HepG2 (cell line): ENCODE measurements around the gene PLXNC1. TPM values are rescaled to one million over a fixed set of nuclear protein-coding genes. Genes with fewer than 3 reads are reported as not detected.

ENCODE experiments used
- ATAC-seq: fragments of 200-7000 bp; cut with Tn5 transposase; 3 replicates; pipeline ENCODE4 v1.9.1; 2020; ENCODE audit warnings: mild to moderate bottlenecking, moderate library complexity
- BruUV-seq: library from RNA; stranded (reverse); fragments of 400-500 nt; replicated peaks from 2 replicates; lab custom pipeline; 2021; lab: Mats Ljungman, UMichigan
- CTCF ChIA-PET: fragments of 300-600 bp; formaldehyde crosslinking; extraction: SDS; loops from one replicate; lab custom pipeline; 2021; ENCODE audit warnings: low total read pairs, inconsistent platforms, low intra/inter-chr PET ratio; lab: Yijun Ruan, JAX
- POLR2A ChIA-PET: fragments of 350-600 bp; sonication (Branson Sonifier 250); formaldehyde crosslinking; loops from one replicate; lab custom pipeline; 2020; ENCODE audit warnings: antibody characterized with exemption, inconsistent platforms; lab: Yijun Ruan, JAX
- DNase-seq: peaks from one replicate; pipeline ENCODE4 v3.0.0-alpha.2; 2015; ENCODE audit warnings: low spot score
- FAIRE-seq: peaks from 3 replicates; lab custom pipeline; 2011; peaks lifted over from hg19 to GRCh38; lab: Jason Lieb, UNC
- H2AFZ ChIP-seq: one replicate; pipeline ENCODE4 v1.6.1; 2011; ENCODE audit warnings: low read length, inconsistent platforms
- H3K27ac ChIP-seq: fragments of 300-600 bp; 3 replicates; pipeline ENCODE4 v1.8.0; 2011; ENCODE audit warnings: mixed run types, mild to moderate bottlenecking, mixed read lengths, low read length, inconsistent platforms; ENCODE audit not compliant: insufficient read depth; ENCODE audit errors: extremely low read length
- H3K27me3 ChIP-seq, 2 experiments: fragments of 200-600 bp in 1 of 2; 2 replicates in 1 of 2; 3 replicates in 1 of 2; pipeline versions ENCODE4 v1.6.0 to v1.8.0; 2011; ENCODE audit warnings: low read length in 2 of 2, mild to moderate bottlenecking in 2 of 2, moderate library complexity in 2 of 2, inconsistent platforms in 1 of 2; ENCODE audit not compliant: insufficient read depth in 2 of 2, control insufficient read depth in 1 of 2
- H3K36me3 ChIP-seq, 2 experiments: fragments of 200-600 bp in 1 of 2; replicated peaks in 1 of 2; 2 replicates in 1 of 2; 3 replicates in 1 of 2; pipeline versions ENCODE4 v1.5.1 to v1.8.0; 2011; ENCODE audit warnings: low read length in 2 of 2, inconsistent platforms in 1 of 2; ENCODE audit not compliant: insufficient read depth in 2 of 2, control insufficient read depth in 1 of 2
- H3K4me1 ChIP-seq: 2 replicates; pipeline ENCODE4 v1.5.1; 2012; ENCODE audit warnings: low read length, inconsistent platforms; ENCODE audit not compliant: insufficient read depth
- H3K4me2 ChIP-seq: 2 replicates; pipeline ENCODE4 v1.6.0; 2011; ENCODE audit warnings: low read depth, low read length, inconsistent platforms
- H3K4me3 ChIP-seq, 3 experiments: fragments of 200-600 bp in 1 of 3; sonication (generic), shearing (Covaris generic) in 1 of 3; replicated peaks in 1 of 3; 2 replicates each; pipeline ENCODE4 v1.5.1; 2011 to 2016; ENCODE audit warnings: low read length in 3 of 3, inconsistent platforms in 2 of 3, low read depth in 2 of 3, mild to moderate bottlenecking in 2 of 3, control low read depth in 1 of 3, mixed read lengths in 1 of 3; ENCODE audit not compliant: insufficient read depth in 1 of 3
- H3K79me2 ChIP-seq: one replicate; pipeline ENCODE4 v1.6.1; 2011; ENCODE audit warnings: low read length, inconsistent platforms; ENCODE audit not compliant: insufficient read depth
- H3K9ac ChIP-seq: 2 replicates; pipeline ENCODE4 v1.6.0; 2011; ENCODE audit warnings: mild to moderate bottlenecking, low read depth, low read length, inconsistent platforms; ENCODE audit not compliant: insufficient read depth
- H3K9me3 ChIP-seq: 2 replicates; pipeline ENCODE4 v1.5.1; 2012; ENCODE audit warnings: mild to moderate bottlenecking, low read length
- H4K20me1 ChIP-seq: 2 replicates; pipeline ENCODE4 v1.6.0; 2011; ENCODE audit warnings: inconsistent platforms, mild to moderate bottlenecking, low read length, moderate library complexity; ENCODE audit not compliant: insufficient read depth
- AKAP8 ChIP-seq: sonication (generic); formaldehyde crosslinking; IDR thresholded peaks from 2 replicates; pipeline ENCODE4 v1.5.1; 2020; ENCODE audit warnings: mild to moderate bottlenecking, missing genetic modification reagents
- ARHGAP35 ChIP-seq: sonication (generic); formaldehyde crosslinking; IDR thresholded peaks from 2 replicates; pipeline ENCODE4 v1.9.0; 2022; ENCODE audit warnings: mild to moderate bottlenecking, inconsistent platforms, moderate library complexity, missing genetic modification reagents, borderline replicate concordance
- RBFOX2 ChIP-seq: fragments of 200-400 bp; formaldehyde crosslinking; IDR thresholded peaks from 2 replicates; pipeline ENCODE4 v1.6.1; 2017; ENCODE audit warnings: low read depth, mild to moderate bottlenecking, low read length
- RFXAP ChIP-seq: sonication (generic); formaldehyde crosslinking; IDR thresholded peaks from 2 replicates; pipeline ENCODE4 v1.4.0; 2020; ENCODE audit warnings: missing genetic modification reagents, borderline replicate concordance
- ZBTB38 ChIP-seq: sonication (generic); formaldehyde crosslinking; IDR thresholded peaks from 2 replicates; pipeline ENCODE4 v1.5.1; 2020; ENCODE audit warnings: mild to moderate bottlenecking, missing genetic modification reagents
- ZFP36 ChIP-seq: fragments of 150-350 bp; IDR thresholded peaks from 2 replicates; pipeline ENCODE4 v1.6.1; 2018; ENCODE audit warnings: borderline replicate concordance, low read length, low read depth; ENCODE audit not compliant: partially characterized antibody
- ZNF607 ChIP-seq: sonication (generic); formaldehyde crosslinking; IDR thresholded peaks from 2 replicates; pipeline ENCODE4 v1.5.1; 2020; ENCODE audit warnings: missing genetic modification reagents, mild to moderate bottlenecking, borderline replicate concordance
- ZNF75D ChIP-seq: sonication (generic); formaldehyde crosslinking; IDR thresholded peaks from 2 replicates; pipeline ENCODE4 v1.8.1; 2023; ENCODE audit warnings: missing genetic modification reagents, mild to moderate bottlenecking, borderline replicate concordance
- ZNF879 ChIP-seq: sonication (generic); formaldehyde crosslinking; IDR thresholded peaks from 2 replicates; pipeline ENCODE4 v1.8.1; 2023; ENCODE audit warnings: missing genetic modification reagents
- ZSCAN30 ChIP-seq: sonication (generic); formaldehyde crosslinking; IDR thresholded peaks from 2 replicates; pipeline ENCODE4 v1.5.0; 2020; ENCODE audit warnings: mild to moderate bottlenecking, missing genetic modification reagents
- WGBS: methylation state at CpG from one replicate; pipeline ENCODE4 v1.1.6; 2017; ENCODE audit warnings: low lambda C conversion rate; 5-methylcytosine and 5-hydroxymethylcytosine counted together
- in situ Hi-C: cut with HindIII; loops from 2 replicates; pipeline ENCODE4 v1.10.0; 2017; ENCODE audit warnings: low pct_unique_long_range_greater_than_20kb; ENCODE audit not compliant: extremely low pct_ligation_motif_present
- intact Hi-C: fragments of 100-400 bp; cut with micrococcal nuclease; formaldehyde crosslinking; loops from one replicate; pipeline ENCODE4 v1.10.0; 2022; ENCODE audit not compliant: unreplicated experiment
- polyA plus RNA-seq, 8 experiments: library from polyadenylated mRNA; depleted of rRNA in 3 of 8; stranded (reverse) in 7 of 8; unstranded in 1 of 8; fragments of >200 nt; fragmentation: Illumina TruSeq in 4 of 8; extraction: Trizol in 4 of 8; gene quantifications; 2 replicates each; pipeline versions ENCODE4 v1.2.1 to v1.2.3, GENCODE V29; 2011 to 2016; ENCODE audit warnings: low read depth in 4 of 8, missing spikeins in 1 of 8, mixed read lengths in 1 of 8; ENCODE audit not compliant: insufficient read depth in 1 of 8
- total RNA-seq, 5 experiments: library from RNA; depleted of rRNA; stranded (reverse); fragments of >200 nt; fragmentation: Illumina TruSeq; extraction: Trizol; gene quantifications; 2 replicates each; pipeline ENCODE4 v1.2.3, GENCODE V29; 2016; ENCODE audit warnings: low read depth in 1 of 5
- TF ChIP-seq, protein P1 (sequence below): sonication (generic); formaldehyde crosslinking; conservative IDR thresholded peaks from 2 replicates; pipeline ENCODE4 v1.4.0; 2020; ENCODE audit warnings: missing genetic modification reagents

Gene PLXNC1
- total and polyA plus RNA-seq, 2 of the 13 experiments (the other 11 are each of a cell fraction or from before 2014, with no cell fraction given), result 6.6 to 11.2 TPM

- Histone ChIP-seq H3K4me2 (no peak overlapping the region), H3K27ac (no peak overlapping the region), H3K79me2 (no peaks in the 10 kb centered on the region), H3K36me3 (peaks cover 13% of the 10 kb centered on the region in 2 experiments; a peak in 4 of 5 replicates), H3K9ac (no peak overlapping the region), H3K4me3 (no peak overlapping the region), H3K27me3 (no peaks in the 10 kb centered on the region)
- FAIRE-seq (no peak), DNase-seq (no peak), ATAC-seq (no peak)
- CTCF ChIA-PET, result no interaction called here
- POLR2A ChIA-PET, result no interaction called here
- intact Hi-C loops, result no loop called here
- WGBS, result 94% methylated on average over 5 of the region's 9 CpGs
- in situ Hi-C loops, result no loop called here
- BruUV-seq, result no TSS peak
- TF ChIP-seq ZSCAN30 (CRISPR knock-in tag), result no peak
- TF ChIP-seq ZNF607, result no peak
- TF ChIP-seq, protein P1, sequence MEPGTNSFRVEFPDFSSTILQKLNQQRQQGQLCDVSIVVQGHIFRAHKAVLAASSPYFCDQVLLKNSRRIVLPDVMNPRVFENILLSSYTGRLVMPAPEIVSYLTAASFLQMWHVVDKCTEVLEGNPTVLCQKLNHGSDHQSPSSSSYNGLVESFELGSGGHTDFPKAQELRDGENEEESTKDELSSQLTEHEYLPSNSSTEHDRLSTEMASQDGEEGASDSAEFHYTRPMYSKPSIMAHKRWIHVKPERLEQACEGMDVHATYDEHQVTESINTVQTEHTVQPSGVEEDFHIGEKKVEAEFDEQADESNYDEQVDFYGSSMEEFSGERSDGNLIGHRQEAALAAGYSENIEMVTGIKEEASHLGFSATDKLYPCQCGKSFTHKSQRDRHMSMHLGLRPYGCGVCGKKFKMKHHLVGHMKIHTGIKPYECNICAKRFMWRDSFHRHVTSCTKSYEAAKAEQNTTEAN (CRISPR knock-in tag), result no peak
- no peak for TF ChIP-seq RFXAP (CRISPR knock-in tag)
- TF ChIP-seq ZNF879 (CRISPR knock-in tag), result no peak
- TF ChIP-seq ZFP36, result no peak
- no peak for TF ChIP-seq ZNF75D (CRISPR knock-in tag)
- no peak for TF ChIP-seq AKAP8
- TF ChIP-seq RBFOX2, result no peak
- no peak for TF ChIP-seq ARHGAP35 (CRISPR knock-in tag)
- no peak for TF ChIP-seq ZBTB38 (CRISPR knock-in tag)
- TF ChIP-seq, all 625 proteins: peak for 0
- Histone ChIP-seq H3K4me1 (peaks cover 39% of the 10 kb centered on the region), H3K9me3 (no peaks in the 10 kb centered on the region), H4K20me1 (no peaks in the 10 kb centered on the region), H2AFZ (no peak overlapping the region)
These were observed 77.1 kb downstream of the PLXNC1 start for GRCh38 chr12:94225506-94225905.
